MM.1S (cell line): ENCODE measurements around the gene PLXNA2.

ENCODE experiments used
- CTCF ChIP-seq: fragments of 300-600 bp; sonication (generic); IDR thresholded peaks from 2 replicates; pipeline ENCODE4 v1.5.1; 2016; ENCODE audit warnings: antibody characterized with exemption, low read length, mixed read lengths
- EZH2phosphoT487 ChIP-seq: fragments of 300-600 bp; sonication (generic); IDR thresholded peaks from 2 replicates; pipeline ENCODE4 v1.6.1; 2018; ENCODE audit warnings: antibody characterized with exemption, low read length

GRCh38 chr1:208129487-208129886 is 114.7 kb downstream of the PLXNA2 start:
- no peak for TF ChIP-seq CTCF
- TF ChIP-seq EZH2phosphoT487 = no peak
